NCI-H345 treated with DMSO at 0.1 percent for 48 hours (cell line): ENCODE measurements around the gene RRP7A.
"Not testable (repeated sequence)": the region's sequence is repeated elsewhere in the genome, so short reads cannot be mapped to it uniquely, and the experiment has no call there.

ENCODE experiments used
- DNase-seq: peaks from one replicate; lab custom pipeline; 2025; ENCODE audit not compliant: unreplicated experiment; lab: John Stamatoyannopoulos, UW

The RRP7A gene

GRCh38 chr22:42519525-42520401 lies at the start of gene RRP7A:
TSS of gene RRP7A (minus strand) at chr22:42519796. CDS start at chr22:42519786, 10 bp downstream.
- DNase-seq = peak; percentile 27

DNA sequence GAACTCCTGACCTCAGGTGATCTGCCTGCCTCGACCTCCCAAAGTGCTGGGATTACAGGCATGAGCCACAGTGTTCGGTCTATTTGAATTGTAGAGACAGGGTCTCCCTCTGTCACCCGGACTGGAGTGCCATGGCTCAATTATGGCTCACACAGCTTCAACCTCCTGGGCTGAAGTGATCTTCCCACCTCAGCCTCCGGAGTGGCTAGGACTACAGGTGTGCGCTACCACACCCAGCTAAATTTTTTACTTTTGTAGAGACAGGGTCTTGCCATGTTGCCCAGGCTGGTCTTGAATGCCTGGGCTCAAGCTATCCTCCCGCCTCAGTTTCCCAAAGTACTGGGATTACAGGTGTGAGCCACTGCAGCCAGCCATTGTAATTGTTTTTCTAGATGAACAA lies 48.4 kb upstream of the RRP7A start:
- DNase-seq = not testable (repeated sequence)

GRCh38 chr22:42565956-42566355 lies 46.4 kb upstream of the RRP7A start:
- DNase-seq = no peak

DNA sequence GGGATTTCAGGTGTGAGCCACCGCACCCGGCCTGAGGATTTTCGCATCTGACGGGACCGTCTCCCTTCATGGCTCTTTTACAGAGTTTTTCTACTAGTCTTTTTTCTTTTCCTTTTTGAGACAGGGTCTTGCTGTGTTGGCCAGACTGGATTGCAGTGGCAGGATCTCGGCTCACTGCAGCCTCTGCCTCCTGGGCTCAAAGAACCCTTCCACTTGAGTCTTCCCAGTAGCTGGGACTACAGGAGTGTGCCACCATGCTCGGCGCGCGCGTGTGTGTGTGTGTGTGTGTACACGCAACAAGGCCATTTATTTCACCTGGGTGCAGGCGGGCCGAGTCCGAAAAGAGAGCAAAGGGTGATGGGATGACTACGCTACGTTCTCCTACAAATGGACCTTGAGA lies 45.1 kb upstream of the RRP7A start:
- no peak for DNase-seq

- not testable (repeated sequence) for DNase-seq
Observed at GRCh38 chr22:42563943-42564342, 44.3 kb upstream of the RRP7A start.

DNA sequence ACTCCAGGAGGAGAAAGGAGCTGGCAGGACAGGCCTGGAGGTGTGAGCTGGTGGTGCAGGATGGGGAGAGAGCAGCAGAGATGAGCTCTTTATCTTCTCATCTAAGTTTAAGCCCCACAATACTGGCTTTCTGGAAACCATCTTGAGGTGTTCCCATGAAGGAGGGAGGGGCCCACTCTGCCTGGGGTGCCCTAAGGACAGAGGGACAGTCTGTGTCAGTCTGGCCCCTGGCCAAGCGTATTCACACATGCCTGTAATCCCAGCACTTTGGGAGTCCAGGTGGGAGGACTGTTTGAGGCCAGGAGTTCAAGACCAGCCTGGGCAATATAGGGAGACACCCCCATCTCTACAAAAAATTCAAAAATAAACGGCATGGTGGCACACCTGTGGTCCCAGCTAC lies 43.1 kb upstream of the RRP7A start:
- DNase-seq = no peak

DNA sequence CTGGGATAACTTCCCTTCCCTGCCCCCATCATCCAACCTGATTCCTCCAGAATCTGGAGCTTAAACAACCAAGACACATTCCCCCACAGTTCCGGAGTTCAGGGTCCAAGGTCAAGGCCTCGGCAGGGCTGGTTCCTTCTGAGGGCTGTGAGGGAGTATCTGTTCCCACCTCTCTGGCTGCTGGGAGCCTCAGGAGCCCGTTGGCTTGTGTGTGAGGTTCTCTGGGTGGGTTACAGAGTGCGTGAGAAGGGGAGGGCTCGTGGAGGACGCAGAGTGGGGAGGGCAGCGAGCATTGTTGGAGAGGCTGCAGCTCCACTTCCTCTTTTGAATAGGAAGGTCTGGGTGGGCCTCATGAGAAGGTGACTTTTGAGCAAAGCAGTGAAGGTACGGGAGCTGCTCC lies 42.7 kb upstream of the RRP7A start:
- no peak for DNase-seq

DNA sequence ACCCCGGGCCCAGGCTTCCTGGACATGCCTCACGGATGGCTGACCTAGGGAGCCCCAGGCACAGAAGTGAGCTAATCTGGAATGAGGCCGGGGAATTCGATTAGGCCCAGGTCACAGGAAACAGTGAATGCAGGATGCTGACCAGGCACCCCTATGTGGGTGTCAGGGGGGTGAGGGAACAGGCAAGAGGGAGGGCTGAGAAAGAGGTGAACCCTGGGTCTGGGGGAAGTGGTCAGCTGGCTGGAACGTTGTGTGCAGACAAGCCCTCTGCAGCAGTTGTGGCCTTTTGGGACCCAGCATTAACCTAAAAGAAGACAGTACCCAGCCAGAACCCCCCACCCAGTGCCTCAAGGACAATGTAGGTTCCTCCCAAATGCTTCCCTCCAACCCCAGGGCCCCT lies 42.3 kb upstream of the RRP7A start:
- DNase-seq = no peak

- no peak for DNase-seq
Observed at GRCh38 chr22:42560781-42561180, 41.2 kb upstream of the RRP7A start.

GRCh38 chr22:42560381-42560780 lies 40.8 kb upstream of the RRP7A start:
- no peak for DNase-seq

- peak; percentile 43 for DNase-seq
Observed at GRCh38 chr22:42553475-42554361, 34.1 kb upstream of the RRP7A start, which contains the start of gene SERHL2. TSS of gene SERHL2 (plus strand) at chr22:42553956. CDS start at chr22:42554021, 65 bp downstream.

DNA sequence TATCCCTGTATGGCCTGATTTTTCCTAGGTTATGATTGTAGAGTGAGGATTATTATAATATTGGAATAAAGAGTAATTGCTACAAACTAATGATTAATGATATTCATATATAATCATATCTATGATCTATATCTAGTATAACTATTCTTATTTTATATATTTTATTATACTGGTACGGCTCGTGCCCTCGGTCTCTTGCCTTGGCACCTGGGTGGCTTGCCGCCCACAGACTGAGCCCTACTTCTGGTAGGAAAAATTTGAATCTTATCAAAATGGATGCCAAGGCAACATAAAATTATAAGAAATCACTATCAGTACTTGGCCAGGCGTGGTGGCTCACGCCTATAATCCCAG lies 32.7 kb upstream of the RRP7A start:
- not testable (repeated sequence) for DNase-seq

DNA sequence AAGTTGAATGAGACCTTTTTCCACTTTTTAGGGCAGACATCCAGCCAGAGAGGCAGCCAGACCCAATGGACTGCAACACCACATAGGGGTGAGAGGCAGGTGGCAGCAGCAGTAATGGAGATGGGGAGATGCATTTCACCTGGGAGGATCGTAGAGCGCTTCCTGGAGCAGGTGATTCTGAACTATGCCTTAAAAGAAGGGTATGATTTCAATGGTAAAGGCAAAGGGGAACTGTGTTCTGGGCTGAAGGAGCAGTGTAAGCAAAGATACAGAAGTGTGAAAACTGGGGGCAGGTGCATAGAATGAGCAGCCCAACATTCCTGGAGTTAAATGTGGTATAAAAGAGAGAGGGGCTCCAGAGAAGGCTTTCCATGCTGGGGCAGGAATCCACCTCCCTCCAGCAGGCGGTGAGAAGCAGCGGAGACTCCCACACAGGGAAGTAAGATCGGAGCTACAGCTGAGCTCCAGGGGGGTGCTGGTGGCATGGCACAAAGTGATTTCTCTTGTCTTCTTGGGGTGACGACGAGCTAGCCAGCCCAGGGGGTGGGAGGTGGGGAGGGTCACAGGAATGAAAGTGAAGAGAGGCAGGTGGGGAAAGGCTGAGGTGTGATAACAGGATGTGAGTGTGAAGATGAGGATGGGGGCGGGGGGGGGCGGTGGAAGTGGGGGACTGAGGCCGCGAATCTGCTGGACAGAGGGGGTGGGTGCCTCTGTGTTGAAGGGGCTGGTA lies 29.9 kb upstream of the RRP7A start:
- no peak for DNase-seq

- DNase-seq = no peak
Observed at GRCh38 chr22:42548597-42549330, 29.2 kb upstream of the RRP7A start.

DNA sequence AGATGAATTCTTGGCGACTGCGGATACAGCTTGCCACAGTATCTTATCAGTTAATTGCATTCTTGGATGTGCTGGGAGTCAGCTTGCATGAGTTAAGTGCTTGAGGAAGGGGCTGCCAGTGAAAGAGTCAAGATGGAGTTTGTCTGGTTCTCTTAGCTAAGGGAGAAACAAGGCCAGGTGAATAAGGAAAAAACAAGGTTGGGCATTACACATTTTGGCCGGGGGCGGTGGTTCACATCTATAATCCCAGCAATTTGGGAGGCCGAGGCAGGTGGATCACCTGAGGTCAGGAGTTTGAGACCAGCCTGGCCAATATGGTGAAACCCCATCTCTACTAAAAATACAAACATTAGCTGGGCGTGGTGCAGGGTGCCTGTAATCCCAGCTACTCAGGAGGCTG lies 28.5 kb upstream of the RRP7A start:
- not testable (repeated sequence) for DNase-seq

- DNase-seq = no peak
Observed at GRCh38 chr22:42547562-42547961, 28.0 kb upstream of the RRP7A start.

DNA sequence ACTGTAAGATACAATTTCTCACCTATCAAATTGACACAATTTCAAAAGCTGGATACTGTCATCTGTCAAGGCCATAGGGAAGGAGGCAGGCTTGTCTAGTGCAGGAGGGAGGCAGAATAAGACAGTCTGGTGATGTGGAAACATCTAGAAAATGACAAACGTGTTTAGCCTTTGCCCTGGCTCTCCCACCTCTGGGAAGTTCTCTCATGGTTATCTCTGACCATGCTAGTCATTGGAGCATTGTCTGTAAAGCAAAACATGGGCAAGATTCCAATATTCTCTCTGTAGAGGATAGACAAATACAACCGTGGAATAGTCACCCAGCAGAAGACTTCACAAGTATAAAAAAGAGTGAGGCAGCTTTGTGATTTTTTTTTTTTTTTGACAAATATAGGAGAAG lies 25.1 kb upstream of the RRP7A start:
- DNase-seq = peak; percentile 7

- not testable (repeated sequence) for DNase-seq
Observed at GRCh38 chr22:42539236-42539771, 19.7 kb upstream of the RRP7A start.

DNA sequence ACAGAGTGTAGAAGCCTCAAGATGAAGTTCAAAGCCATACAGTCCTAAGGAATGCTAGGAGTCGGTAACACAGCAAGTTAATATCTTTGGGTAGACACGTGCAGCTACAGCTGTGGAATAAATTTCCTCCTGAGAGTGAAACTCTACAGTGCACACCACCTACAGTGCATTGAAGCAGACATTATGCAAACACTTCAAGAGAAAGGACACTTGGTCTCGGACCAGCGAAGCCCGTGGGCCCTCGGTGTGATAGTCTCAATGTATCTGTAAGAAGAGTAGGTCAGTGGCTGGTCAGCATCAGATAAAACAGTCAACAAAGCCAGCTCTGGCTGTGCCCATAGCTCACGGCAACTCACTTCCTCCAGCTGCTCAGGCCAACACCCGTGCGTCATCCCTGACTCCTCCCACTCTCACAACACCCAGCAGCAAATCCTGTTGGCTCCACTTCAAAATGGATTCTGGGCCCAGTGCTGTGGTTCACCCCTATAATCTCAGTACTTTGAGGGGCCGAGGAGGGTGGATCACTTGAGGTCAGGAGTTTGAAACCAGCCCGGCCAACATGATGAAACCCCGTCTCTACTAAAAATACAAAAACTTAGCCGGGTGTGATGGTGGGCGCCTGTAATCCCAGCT lies 17.7 kb upstream of the RRP7A start:
- not testable (repeated sequence) for DNase-seq

DNA sequence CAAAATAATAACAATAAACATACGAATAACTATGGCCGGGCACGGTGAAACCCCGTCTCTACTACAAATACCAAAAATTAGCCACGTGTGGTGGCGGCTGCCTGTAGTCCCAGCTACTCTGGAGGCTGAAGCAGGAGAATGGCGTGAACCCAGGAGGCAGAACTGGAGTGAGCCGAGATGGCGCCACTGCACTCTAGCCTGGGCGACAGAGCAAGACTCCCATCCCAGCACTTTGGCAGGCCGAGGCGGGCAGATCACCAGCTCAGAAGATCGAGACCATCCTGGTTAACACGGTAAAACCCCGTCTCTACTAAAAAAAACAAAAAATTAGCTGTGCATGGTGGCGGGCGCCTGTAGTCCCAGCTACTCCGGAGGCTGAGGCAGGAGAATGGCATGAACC lies 17.0 kb upstream of the RRP7A start:
- not testable (repeated sequence) for DNase-seq
